DOHH2 (cell line): Measurements from ENCODE around the gene DNAH1.

Experiments
- H3F3A ChIP-seq: fragments of 200-600 bp; sonication (generic), shearing (Covaris generic); 2 replicates; pipeline ENCODE4 v1.6.0; 2016; ENCODE audit warnings: antibody characterized with exemption, mild to moderate bottlenecking; ENCODE audit not compliant: control insufficient read depth, insufficient read depth
- H3K27ac ChIP-seq: fragments of 200-600 bp; sonication (generic); 2 replicates; pipeline ENCODE4 v1.5.1; 2014; ENCODE audit warnings: low read depth, mild to moderate bottlenecking, low read length, moderate library complexity
- H3K27me3 ChIP-seq: fragments of 200-600 bp; sonication (generic); 2 replicates; pipeline ENCODE4 v1.6.1; 2014; ENCODE audit warnings: mild to moderate bottlenecking, low read length, mixed read lengths; ENCODE audit not compliant: control insufficient read depth
- H3K36me3 ChIP-seq: fragments of 200-600 bp; sonication (generic); 2 replicates; pipeline ENCODE4 v1.6.1; 2014; ENCODE audit warnings: mild to moderate bottlenecking, low read length, moderate library complexity, mixed read lengths; ENCODE audit not compliant: control insufficient read depth
- H3K4me1 ChIP-seq: fragments of 200-600 bp; sonication (generic); 2 replicates; pipeline ENCODE4 v1.6.1; 2014; ENCODE audit warnings: mild to moderate bottlenecking, low read length, mixed read lengths; ENCODE audit not compliant: control insufficient read depth
- H3K4me2 ChIP-seq: fragments of 200-600 bp; sonication (generic); 2 replicates; pipeline ENCODE4 v1.6.0; 2014; ENCODE audit warnings: mild to moderate bottlenecking, low read length, moderate library complexity
- H3K4me3 ChIP-seq: fragments of 200-600 bp; sonication (generic); 2 replicates; pipeline ENCODE4 v1.5.1; 2014; ENCODE audit warnings: mild to moderate bottlenecking, low read length, mixed read lengths
- H3K79me2 ChIP-seq: fragments of 200-600 bp; sonication (generic); 2 replicates; pipeline ENCODE4 v1.6.1; 2014; ENCODE audit warnings: mild to moderate bottlenecking, low read length, mixed read lengths; ENCODE audit not compliant: control insufficient read depth
- H3K9me2 ChIP-seq: fragments of 200-600 bp; sonication (generic); replicated peaks from 2 replicates; pipeline ENCODE4 v1.6.1; 2014; ENCODE audit warnings: mild to moderate bottlenecking, low read length, mixed read lengths; ENCODE audit not compliant: control insufficient read depth
- H3K9me3 ChIP-seq: fragments of 200-600 bp; sonication (generic); 2 replicates; pipeline ENCODE4 v1.6.1; 2014; ENCODE audit warnings: antibody characterized with exemption, low read length, mixed read lengths; ENCODE audit not compliant: control insufficient read depth, insufficient read depth
- H4K20me1 ChIP-seq: fragments of 200-600 bp; sonication (generic); 2 replicates; pipeline ENCODE4 v1.6.0; 2014; ENCODE audit warnings: low read depth, mild to moderate bottlenecking, antibody characterized with exemption, low read length, moderate library complexity; ENCODE audit not compliant: control insufficient read depth, insufficient read depth
- CTCF ChIP-seq: fragments of 200-600 bp; sonication (generic); IDR thresholded peaks from one replicate; pipeline ENCODE4 v1.5.1; 2014; ENCODE audit warnings: antibody characterized with exemption, mild to moderate bottlenecking, low read depth, low read length; ENCODE audit not compliant: poor library complexity, severe bottlenecking
- EZH2phosphoT487 ChIP-seq: fragments of 200-600 bp; sonication (generic); IDR thresholded peaks from 2 replicates; pipeline ENCODE4 v1.6.1; 2017; ENCODE audit warnings: borderline replicate concordance, mild to moderate bottlenecking, antibody characterized with exemption, low read length, moderate library complexity, mixed read lengths

DNAH1 gene

GRCh38 chr3:52306978-52307377 lies 9.1 kb upstream of the DNAH1 start:
- no peak overlapping the region for H3K27ac ChIP-seq
- H3K27me3 ChIP-seq = no peaks in the 10 kb centered on the region
- H4K20me1 ChIP-seq = no peaks in the 10 kb centered on the region
- no peaks in the 10 kb centered on the region for H3K4me1 ChIP-seq
- H3K4me2 ChIP-seq = no peak overlapping the region
- H3K4me3 ChIP-seq = no peak overlapping the region
- no peaks in the 10 kb centered on the region for H3K79me2 ChIP-seq
- H3F3A ChIP-seq = no peaks in the 10 kb centered on the region
- TF ChIP-seq EZH2phosphoT487 (no peak), CTCF (no peak)
- H3K9me3 ChIP-seq = no peaks in the 10 kb centered on the region
- H3K36me3 ChIP-seq = no peaks in the 10 kb centered on the region
- no peaks in the 10 kb centered on the region for H3K9me2 ChIP-seq

- Histone ChIP-seq H4K20me1 (no peaks in the 10 kb centered on the region), H3K4me2 (no peak overlapping the region), H3K9me3 (no peaks in the 10 kb centered on the region)
Measured at GRCh38 chr3:52308308-52308707, 7.8 kb upstream of the DNAH1 start.

GRCh38 chr3:52310861-52311575 lies 5.1 kb upstream of the DNAH1 start:
- H4K20me1 ChIP-seq = no peaks in the 10 kb centered on the region
- H3K27ac ChIP-seq = no peak overlapping the region
- no peaks in the 10 kb centered on the region for H3F3A ChIP-seq
- no peak overlapping the region for H3K4me2 ChIP-seq
- peaks cover 11% of the 10 kb centered on the region for H3K4me1 ChIP-seq
- H3K79me2 ChIP-seq = no peaks in the 10 kb centered on the region
- no peak overlapping the region for H3K4me3 ChIP-seq
- H3K9me2 ChIP-seq = no peaks in the 10 kb centered on the region
- no peaks in the 10 kb centered on the region for H3K9me3 ChIP-seq
- H3K27me3 ChIP-seq = no peaks in the 10 kb centered on the region
- no peaks in the 10 kb centered on the region for H3K36me3 ChIP-seq
- TF ChIP-seq CTCF = no peak
- TF ChIP-seq EZH2phosphoT487 = no peak

More at GRCh38 chr3:52308308-52308707, 7.8 kb upstream of the DNAH1 start:
- no peak overlapping the region for H3K27ac ChIP-seq
- no peaks in the 10 kb centered on the region for H3K9me2 ChIP-seq
- H3K4me1 ChIP-seq = peaks cover 1% of the 10 kb centered on the region
- no peaks in the 10 kb centered on the region for H3K36me3 ChIP-seq
- no peak overlapping the region for H3K4me3 ChIP-seq
- no peaks in the 10 kb centered on the region for H3K79me2 ChIP-seq
- H3K27me3 ChIP-seq = no peaks in the 10 kb centered on the region
- TF ChIP-seq EZH2phosphoT487 (no peak), CTCF (no peak)
- H3F3A ChIP-seq = no peaks in the 10 kb centered on the region
